IgD-negative memory B cell (primary cell): Measurements from ENCODE around the gene SUV39H1. TPM values are rescaled to one million over a fixed set of nuclear protein-coding genes. Genes with fewer than 3 reads are reported as not detected.

Experiments
- H3K27ac Mint-ChIP-seq, 3 donors: one replicate each; pipeline ENCODE4 v1.8.0; 2020 to 2022; ENCODE audit warnings: mild to moderate bottlenecking in 3 of 3, mixed read lengths in 3 of 3, moderate library complexity in 1 of 3
- H3K27me3 Mint-ChIP-seq: one replicate; pipeline ENCODE4 v1.8.0; 2021; ENCODE audit warnings: mixed read lengths
- H3K36me3 Mint-ChIP-seq: one replicate; pipeline ENCODE4 v1.8.0; 2020; ENCODE audit warnings: mild to moderate bottlenecking, mixed read lengths
- H3K4me1 Mint-ChIP-seq, 3 donors: one replicate each; pipeline ENCODE4 v1.8.0; 2020 to 2022; ENCODE audit warnings: mixed read lengths in 3 of 3, mild to moderate bottlenecking in 1 of 3
- H3K4me3 Mint-ChIP-seq, 4 donors: one replicate each; pipeline ENCODE4 v1.8.0; 2020 to 2022; ENCODE audit warnings: mild to moderate bottlenecking in 4 of 4, mixed read lengths in 4 of 4, moderate library complexity in 3 of 4
- H3K9me3 Mint-ChIP-seq, 3 donors: one replicate each; pipeline ENCODE4 v1.8.0; 2020 to 2021; ENCODE audit warnings: mixed read lengths in 3 of 3, mild to moderate bottlenecking in 1 of 3
- polyA plus RNA-seq: library from polyadenylated mRNA; unstranded; fragments of 300-500 nt; fragmentation: Illumina TruSeq; gene quantifications from one replicate; pipeline ENCODE4 v1.2.3, GENCODE V29; 2021

The SUV39H1 gene
- polyA plus RNA-seq, 1 donor from 2014 or later: 8.6 TPM

- Mint-ChIP-seq H3K27ac (no peak overlapping the region), H3K36me3 (no peaks in the 10 kb centered on the region), H3K4me1 (no peaks in the 10 kb centered on the region), H3K9me3 (no peaks in the 10 kb centered on the region), H3K27me3 (peaks cover 5% of the 10 kb centered on the region), H3K4me3 (no peak overlapping the region)
Observed at GRCh38 chrX:48749182-48749581, 52.6 kb downstream of the SUV39H1 start.

- H3K9me3 Mint-ChIP-seq: no peaks in the 10 kb centered on the region
- peaks cover 3% of the 10 kb centered on the region for H3K27me3 Mint-ChIP-seq
- peak overlapping the region in 1 of 4 donors; percentile 21 for H3K4me3 Mint-ChIP-seq
- H3K4me1 Mint-ChIP-seq: no peaks in the 10 kb centered on the region
- H3K27ac Mint-ChIP-seq: no peak overlapping the region
- peaks cover 2% of the 10 kb centered on the region for H3K36me3 Mint-ChIP-seq
Observed at GRCh38 chrX:48751343-48751742, 54.8 kb downstream of the SUV39H1 start.

GRCh38 chrX:48752498-48752897, 56.0 kb downstream of the SUV39H1 start:
- no peaks in the 10 kb centered on the region for H3K9me3 Mint-ChIP-seq
- peaks cover 3% of the 10 kb centered on the region for H3K27me3 Mint-ChIP-seq
- peaks cover 2% of the 10 kb centered on the region for H3K36me3 Mint-ChIP-seq
- H3K27ac Mint-ChIP-seq: peak overlapping the region in 1 of 3 donors; percentile 28
- no peaks in the 10 kb centered on the region for H3K4me1 Mint-ChIP-seq
- H3K4me3 Mint-ChIP-seq: no peak overlapping the region

GRCh38 chrX:48753708-48754228, 57.2 kb downstream of the SUV39H1 start:
- H3K4me1 Mint-ChIP-seq: no peaks in the 10 kb centered on the region
- H3K27ac Mint-ChIP-seq: no peak overlapping the region
- peaks cover 3% of the 10 kb centered on the region for H3K27me3 Mint-ChIP-seq
- H3K9me3 Mint-ChIP-seq: no peaks in the 10 kb centered on the region
- peaks cover 2% of the 10 kb centered on the region for H3K36me3 Mint-ChIP-seq
- no peak overlapping the region for H3K4me3 Mint-ChIP-seq

- Mint-ChIP-seq H3K4me3 (no peak overlapping the region), H3K9me3 (no peaks in the 10 kb centered on the region), H3K27me3 (peaks cover 5% of the 10 kb centered on the region), H3K36me3 (peaks cover 2% of the 10 kb centered on the region), H3K4me1 (no peaks in the 10 kb centered on the region), H3K27ac (no peak overlapping the region)
Observed at GRCh38 chrX:48754238-48754637, 57.7 kb downstream of the SUV39H1 start.

Other genes starting within 250 kb of the SUV39H1 start
- 9.3 TPM for gene SLC38A5, start 226.5 kb upstream of the SUV39H1 start, polyA plus RNA-seq
- gene FTSJ1, start 220.5 kb upstream of the SUV39H1 start, polyA plus RNA-seq: 53.8 TPM
- 11.9 TPM for gene PORCN, start 187.7 kb upstream of the SUV39H1 start, polyA plus RNA-seq
- gene EBP, start 174.9 kb upstream of the SUV39H1 start, polyA plus RNA-seq: 61.2 TPM
- gene TBC1D25, start 157.0 kb upstream of the SUV39H1 start, polyA plus RNA-seq: 22.8 TPM
- 278 TPM for gene RBM3, start 122.2 kb upstream of the SUV39H1 start, polyA plus RNA-seq
- gene WDR13, start 99.2 kb upstream of the SUV39H1 start, polyA plus RNA-seq: 53.2 TPM
- 26.5 TPM for gene WAS, start 12.9 kb upstream of the SUV39H1 start, polyA plus RNA-seq
- not detected for gene GLOD5, start 65.0 kb downstream of the SUV39H1 start, polyA plus RNA-seq
- gene GATA1, start 89.9 kb downstream of the SUV39H1 start, polyA plus RNA-seq: not detected
- gene HDAC6, start 105.3 kb downstream of the SUV39H1 start, polyA plus RNA-seq: 20.1 TPM
- gene ERAS, start 129.8 kb downstream of the SUV39H1 start, polyA plus RNA-seq: not detected
- 0.51 TPM for gene PCSK1N, start 138.9 kb downstream of the SUV39H1 start, polyA plus RNA-seq
- 90.3 TPM for gene TIMM17B, start 201.0 kb downstream of the SUV39H1 start, polyA plus RNA-seq
- 99.8 TPM for gene PQBP1, start 201.2 kb downstream of the SUV39H1 start, polyA plus RNA-seq
- 9.6 TPM for gene SLC35A2, start 214.9 kb downstream of the SUV39H1 start, polyA plus RNA-seq
- 216 TPM for gene PIM2, start 222.3 kb downstream of the SUV39H1 start, polyA plus RNA-seq